CD14-positive monocyte (primary cell): Measurements from ENCODE around the gene SOD3. TPM values are rescaled to one million over a fixed set of nuclear protein-coding genes. Genes with fewer than 3 reads are reported as not detected.

Experiments
- DNase-seq, 3 donors: peaks; one replicate each; pipeline ENCODE4 v3.0.0-alpha.2; 2011 to 2022
- H2AFZ ChIP-seq: 2 replicates; pipeline ENCODE4 v1.6.0; 2012; ENCODE audit warnings: mild to moderate bottlenecking, low read depth, low read length, inconsistent platforms; ENCODE audit not compliant: insufficient read depth, poor library complexity, severe bottlenecking
- H3K27ac ChIP-seq, 2 donors: 1 replicate in 1 of 2; 2 replicates in 1 of 2; pipeline ENCODE4 v1.5.1; 2012 to 2013; ENCODE audit warnings: low read length in 2 of 2, control low read depth in 1 of 2, inconsistent platforms in 1 of 2, low read depth in 1 of 2, mild to moderate bottlenecking in 1 of 2
- H3K27me3 ChIP-seq, 2 donors: one replicate each; pipeline versions ENCODE4 v1.6.0 to v1.6.1; 2011 to 2013; ENCODE audit warnings: low read length in 2 of 2; ENCODE audit not compliant: control insufficient read depth in 2 of 2, insufficient read depth in 2 of 2
- H3K36me3 ChIP-seq, 2 donors: replicated peaks in 1 of 2; 1 replicate in 1 of 2; 2 replicates in 1 of 2; pipeline versions ENCODE4 v1.5.1 to v1.6.1; 2012 to 2013; ENCODE audit warnings: low read length in 2 of 2, control low read depth in 1 of 2, inconsistent platforms in 1 of 2, mild to moderate bottlenecking in 1 of 2; ENCODE audit not compliant: insufficient read depth in 2 of 2, control insufficient read depth in 1 of 2
- H3K4me1 ChIP-seq, 2 donors: 1 replicate in 1 of 2; 2 replicates in 1 of 2; pipeline versions ENCODE4 v1.5.1 to v1.6.1; 2012 to 2013; ENCODE audit warnings: low read length in 2 of 2, control low read depth in 1 of 2, inconsistent platforms in 1 of 2, mild to moderate bottlenecking in 1 of 2, moderate library complexity in 1 of 2; ENCODE audit not compliant: insufficient read depth in 2 of 2, control insufficient read depth in 1 of 2
- H3K4me2 ChIP-seq: replicated peaks from 2 replicates; pipeline ENCODE3; 2012; ENCODE audit warnings: low read length, moderate library complexity, mild to moderate bottlenecking; ENCODE audit not compliant: poor library complexity, severe bottlenecking; ENCODE audit errors: extremely low read depth
- H3K4me3 ChIP-seq, 3 experiments: fragments of 200-600 bp in 1 of 3; sonication (generic) in 1 of 3; replicated peaks in 1 of 3; 1 replicate in 2 of 3; 2 replicates in 1 of 3; pipeline ENCODE4 v1.5.1; 2011 to 2013; ENCODE audit warnings: low read length in 3 of 3, mild to moderate bottlenecking in 3 of 3, control low read depth in 2 of 3, low read depth in 2 of 3, inconsistent platforms in 1 of 3, moderate library complexity in 1 of 3
- H3K79me2 ChIP-seq: 2 replicates; pipeline ENCODE4 v1.6.0; 2012; ENCODE audit warnings: mild to moderate bottlenecking, control low read depth, inconsistent platforms, low read length, moderate library complexity; ENCODE audit not compliant: insufficient read depth
- H3K9ac ChIP-seq: 2 replicates; pipeline ENCODE4 v1.6.0; 2017; ENCODE audit warnings: low read length, mild to moderate bottlenecking; ENCODE audit not compliant: insufficient read depth, poor library complexity, severe bottlenecking
- H3K9me3 ChIP-seq, 2 donors: replicated peaks in 1 of 2; 1 replicate in 1 of 2; 2 replicates in 1 of 2; pipeline versions ENCODE4 v1.5.1 to v1.6.1; 2012 to 2013; ENCODE audit warnings: low read length in 2 of 2, control low read depth in 1 of 2; ENCODE audit not compliant: control insufficient read depth in 1 of 2, insufficient read depth in 1 of 2
- H4K20me1 ChIP-seq: 2 replicates; pipeline ENCODE4 v1.6.0; 2012; ENCODE audit warnings: mild to moderate bottlenecking, low read length, control low read depth, moderate library complexity; ENCODE audit not compliant: insufficient read depth
- H3K27ac Mint-ChIP-seq, 7 donors: one replicate each; pipeline ENCODE4 v1.8.0; 2020; ENCODE audit warnings: mild to moderate bottlenecking in 7 of 7, mixed read lengths in 7 of 7, moderate library complexity in 6 of 7, inconsistent platforms in 2 of 7
- H3K27me3 Mint-ChIP-seq, 3 donors: one replicate each; pipeline ENCODE4 v1.8.0; 2021 to 2022; ENCODE audit warnings: low read depth in 3 of 3, mild to moderate bottlenecking in 3 of 3, mixed read lengths in 3 of 3, moderate library complexity in 3 of 3, inconsistent platforms in 1 of 3
- H3K36me3 Mint-ChIP-seq, 2 donors: one replicate each; pipeline ENCODE4 v1.8.0; 2020; ENCODE audit warnings: mixed read lengths in 2 of 2, inconsistent platforms in 1 of 2, mild to moderate bottlenecking in 1 of 2
- H3K4me1 Mint-ChIP-seq: one replicate; pipeline ENCODE4 v1.8.0; 2020; ENCODE audit warnings: mild to moderate bottlenecking, mixed read lengths
- H3K4me3 Mint-ChIP-seq, 2 donors: one replicate each; pipeline ENCODE4 v1.8.0; 2020; ENCODE audit warnings: mild to moderate bottlenecking in 2 of 2, mixed read lengths in 2 of 2, moderate library complexity in 1 of 2
- H3K9me3 Mint-ChIP-seq, 7 donors: one replicate each; pipeline ENCODE4 v1.8.0; 2020 to 2022; ENCODE audit warnings: mixed read lengths in 7 of 7, mild to moderate bottlenecking in 6 of 7, moderate library complexity in 6 of 7, inconsistent platforms in 2 of 7
- CTCF ChIP-seq: fragments of 200-600 bp; IDR thresholded peaks from one replicate; pipeline ENCODE4 v1.8.0; 2022; ENCODE audit warnings: antibody characterized with exemption, mild to moderate bottlenecking
- WGBS: methylation state at CpG from one replicate; pipeline ENCODE4 v1.1.5; 2013; ENCODE audit warnings: missing lambda C conversion rate; ENCODE audit not compliant: insufficient coverage; 5-methylcytosine and 5-hydroxymethylcytosine counted together
- intact Hi-C, 2 donors: fragments of 100-400 bp; cut with micrococcal nuclease; formaldehyde crosslinking; loops; one replicate each; pipeline versions ENCODE4 v1.15.0 to v1.15.1; 2023
- polyA plus RNA-seq, 3 donors: library from polyadenylated mRNA; depleted of rRNA in 1 of 3; unstranded in 2 of 3; stranded (reverse) in 1 of 3; fragments of 300-500 nt in 2 of 3; fragments of >200 nt in 1 of 3; fragmentation: Illumina TruSeq in 2 of 3; gene quantifications; 1 replicate in 2 of 3; 2 replicates in 1 of 3; pipeline ENCODE4 v1.2.3, GENCODE V29; 2012 to 2021

Gene SOD3
- polyA plus RNA-seq, 3 donors, result not detected

DNA sequence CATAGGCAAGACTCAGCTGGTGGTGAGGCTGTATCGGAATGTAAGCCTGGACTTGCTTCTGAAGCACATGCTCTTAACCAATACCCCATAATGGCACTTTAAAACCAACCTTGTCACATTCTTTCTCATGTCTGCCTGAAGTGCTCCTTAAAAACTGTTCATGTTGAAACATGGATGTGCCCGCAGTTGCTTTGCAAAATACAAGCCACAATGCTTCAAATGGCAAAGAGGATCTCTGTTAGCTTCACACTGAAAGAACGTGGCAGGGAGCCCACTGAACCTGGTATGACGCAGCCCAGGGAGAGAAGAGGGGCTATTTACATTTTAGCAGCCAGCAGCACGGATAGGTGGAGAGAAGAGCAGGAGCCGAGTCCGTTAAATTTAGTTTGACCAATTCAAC lies 29.3 kb downstream of the SOD3 start:
- Histone ChIP-seq H4K20me1 (no peaks in the 10 kb centered on the region), H3K27ac (no peak overlapping the region), H3K4me3 (no peak overlapping the region), H3K36me3 (peaks cover 2 to 57% of the 10 kb centered on the region in 2 donors), H3K27me3 (no peaks in the 10 kb centered on the region), H3K79me2 (no peaks in the 10 kb centered on the region), H2AFZ (no peak overlapping the region), H3K4me2 (no peak overlapping the region), H3K9me3 (no peaks in the 10 kb centered on the region), H3K4me1 (peaks cover 8 to 10% of the 10 kb centered on the region in 2 donors), H3K9ac (no peak overlapping the region)
- intact Hi-C loops, result no loop called here
- no peaks in the 10 kb centered on the region for H3K9me3 Mint-ChIP-seq
- H3K27me3 Mint-ChIP-seq, result peaks cover 0 to under 1% (median 0%) of the 10 kb centered on the region in 3 donors
- DNase-seq, result no peak
- H3K36me3 Mint-ChIP-seq, result peaks cover 62 to 77% of the 10 kb centered on the region in 2 donors
- no peak overlapping the region for H3K4me3 Mint-ChIP-seq
- WGBS, result 94% methylated on average over 4 of the region's 7 CpGs
- no peak overlapping the region for H3K27ac Mint-ChIP-seq
- H3K4me1 Mint-ChIP-seq, result peaks cover 10% of the 10 kb centered on the region
- no peak for TF ChIP-seq CTCF

- no peaks in the 10 kb centered on the region for H3K9me3 Mint-ChIP-seq
- H3K36me3 Mint-ChIP-seq, result peaks cover 77 to 82% of the 10 kb centered on the region in 2 donors
- H3K9me3 ChIP-seq, result no peaks in the 10 kb centered on the region
- H3K27me3 Mint-ChIP-seq, result peaks cover 0 to 1% (median 0%) of the 10 kb centered on the region in 3 donors
- no peaks in the 10 kb centered on the region for H3K79me2 ChIP-seq
- peaks cover 2% of the 10 kb centered on the region for H3K4me1 Mint-ChIP-seq
- no peak overlapping the region for H3K4me3 ChIP-seq
- intact Hi-C loops, result no loop called here
- H3K27ac Mint-ChIP-seq, result no peak overlapping the region
- no peak overlapping the region for H2AFZ ChIP-seq
- no peak overlapping the region for H3K9ac ChIP-seq
- no peak overlapping the region for H3K4me2 ChIP-seq
- no peak for TF ChIP-seq CTCF
- DNase-seq, result no peak
- WGBS, result no CpG with 5 or more reads among the region's 3 CpGs
- H3K4me1 ChIP-seq, result no peaks in the 10 kb centered on the region
- H3K36me3 ChIP-seq, result peaks cover 35 to 93% of the 10 kb centered on the region in 2 donors
- no peaks in the 10 kb centered on the region for H3K27me3 ChIP-seq
- H4K20me1 ChIP-seq, result no peaks in the 10 kb centered on the region
- no peak overlapping the region for H3K27ac ChIP-seq
- H3K4me3 Mint-ChIP-seq, result no peak overlapping the region
Observed at GRCh38 chr4:24831637-24832036, 36.3 kb downstream of the SOD3 start.
